HEK293 (cell line): ENCODE data around the gene VPS50.

Source experiments
- CTCF ChIA-PET: fragments of 350-600 bp; formaldehyde crosslinking; extraction: SDS; loops from one replicate; lab custom pipeline; 2021; ENCODE audit warnings: antibody characterized with exemption; lab: Yijun Ruan, JAX
- POLR2A ChIA-PET: fragments of 300-600 bp; formaldehyde crosslinking; extraction: SDS; loops from one replicate; lab custom pipeline; 2020; ENCODE audit warnings: antibody characterized with exemption, inconsistent platforms; lab: Yijun Ruan, JAX
- H3K27ac ChIP-seq: fragments of 200-500 bp; sonication (Bioruptor generic); 2 replicates; pipeline ENCODE4 v1.5.1; 2014; ENCODE audit warnings: low read depth, low read length, control low read depth, inconsistent platforms; ENCODE audit errors: extremely low read depth
- H3K36me3 ChIP-seq, 2 experiments: fragments of 200-500 bp in 1 of 2; sonication (Bioruptor generic) in 1 of 2; 1 replicate in 1 of 2; 2 replicates in 1 of 2; pipeline ENCODE4 v1.5.1; 2014 to 2017; ENCODE audit warnings: inconsistent platforms in 2 of 2, low read length in 2 of 2; ENCODE audit not compliant: control insufficient read depth in 2 of 2, insufficient read depth in 1 of 2
- H3K4me1 ChIP-seq: fragments of 200-500 bp; sonication (Bioruptor generic); 2 replicates; pipeline ENCODE4 v1.5.1; 2014; ENCODE audit warnings: mild to moderate bottlenecking, low read length, inconsistent platforms; ENCODE audit not compliant: control insufficient read depth, insufficient read depth
- H3K4me3 ChIP-seq: 2 replicates; pipeline ENCODE4 v1.5.1; 2011; ENCODE audit warnings: low read depth, mild to moderate bottlenecking, control low read depth, low read length, moderate library complexity
- H3K9me3 ChIP-seq: fragments of 200-500 bp; sonication (Bioruptor generic); 2 replicates; pipeline ENCODE4 v1.5.1; 2014; ENCODE audit warnings: low read depth, low read length, inconsistent platforms; ENCODE audit not compliant: control insufficient read depth, insufficient read depth
- GLI2 ChIP-seq: fragments of 450-650 bp; formaldehyde crosslinking; IDR thresholded peaks from 2 replicates; pipeline ENCODE4; 2017; ENCODE audit warnings: missing biosample characterization, missing genetic modification characterization, low read depth, borderline replicate concordance
- GLIS1 ChIP-seq: fragments of 450-650 bp; formaldehyde crosslinking; IDR thresholded peaks from 2 replicates; pipeline ENCODE4 v1.5.1; 2016; ENCODE audit warnings: missing biosample characterization, missing genetic modification characterization
- HOXC10 ChIP-seq: sonication (generic); formaldehyde crosslinking; IDR thresholded peaks from 2 replicates; pipeline ENCODE4 v1.8.1; 2023; ENCODE audit warnings: mild to moderate bottlenecking, missing genetic modification reagents
- KLF10 ChIP-seq: fragments of 450-650 bp; IDR thresholded peaks from 2 replicates; pipeline ENCODE4 v1.5.1; 2018; ENCODE audit warnings: missing biosample characterization, mild to moderate bottlenecking, missing genetic modification characterization
- MYNN ChIP-seq: fragments of 450-650 bp; formaldehyde crosslinking; IDR thresholded peaks from 2 replicates; pipeline ENCODE4 v1.5.1; 2016; ENCODE audit warnings: missing biosample characterization, missing genetic modification characterization, borderline replicate concordance
- ZNF132 ChIP-seq: fragments of 450-650 bp; formaldehyde crosslinking; IDR thresholded peaks from 2 replicates; pipeline ENCODE4 v1.5.1; 2017; ENCODE audit warnings: missing biosample characterization, missing genetic modification characterization, borderline replicate concordance
- ZNF157 ChIP-seq: fragments of 450-650 bp; formaldehyde crosslinking; IDR thresholded peaks from 2 replicates; pipeline ENCODE4 v1.5.1; 2016; ENCODE audit warnings: missing biosample characterization, missing genetic modification characterization
- ZNF175 ChIP-seq: fragments of 450-650 bp; formaldehyde crosslinking; IDR thresholded peaks from 2 replicates; pipeline ENCODE4 v1.5.1; 2016; ENCODE audit warnings: missing biosample characterization, missing genetic modification characterization
- ZNF184 ChIP-seq: fragments of 450-650 bp; IDR thresholded peaks from 2 replicates; pipeline ENCODE4 v1.5.1; 2018; ENCODE audit warnings: missing biosample characterization, mild to moderate bottlenecking, missing genetic modification characterization
- ZNF26 ChIP-seq: fragments of 450-650 bp; formaldehyde crosslinking; IDR thresholded peaks from 2 replicates; pipeline ENCODE4 v1.5.1; 2016; ENCODE audit warnings: missing biosample characterization, missing genetic modification characterization
- ZNF280D ChIP-seq: fragments of 450-650 bp; formaldehyde crosslinking; IDR thresholded peaks from 2 replicates; pipeline ENCODE4 v1.5.1; 2016; ENCODE audit warnings: missing biosample characterization, missing genetic modification characterization
- ZNF311 ChIP-seq: fragments of 450-650 bp; formaldehyde crosslinking; IDR thresholded peaks from 2 replicates; pipeline ENCODE4 v1.5.1; 2017; ENCODE audit warnings: missing biosample characterization, missing genetic modification characterization, borderline replicate concordance
- ZNF335 ChIP-seq: fragments of 450-650 bp; formaldehyde crosslinking; conservative IDR thresholded peaks from 2 replicates; pipeline ENCODE4 v1.5.1; 2016; ENCODE audit warnings: missing biosample characterization, missing genetic modification characterization
- ZNF37A ChIP-seq: fragments of 450-650 bp; IDR thresholded peaks from 2 replicates; pipeline ENCODE4 v1.5.1; 2018; ENCODE audit warnings: missing biosample characterization, missing genetic modification characterization
- ZNF394 ChIP-seq: fragments of 450-650 bp; formaldehyde crosslinking; IDR thresholded peaks from 2 replicates; pipeline ENCODE4 v1.5.1; 2016; ENCODE audit warnings: missing biosample characterization, missing genetic modification characterization, mild to moderate bottlenecking, moderate library complexity, borderline replicate concordance
- ZNF544 ChIP-seq: fragments of 450-650 bp; formaldehyde crosslinking; IDR thresholded peaks from 2 replicates; pipeline ENCODE4 v1.5.0; 2017; ENCODE audit warnings: missing biosample characterization, missing genetic modification characterization
- ZNF548 ChIP-seq: fragments of 450-650 bp; formaldehyde crosslinking; IDR thresholded peaks from 2 replicates; pipeline ENCODE4 v1.5.1; 2016; ENCODE audit warnings: missing biosample characterization, missing genetic modification characterization
- ZNF549 ChIP-seq: fragments of 450-650 bp; IDR thresholded peaks from 2 replicates; pipeline ENCODE4 v1.5.1; 2018; ENCODE audit warnings: missing biosample characterization, missing genetic modification characterization, mild to moderate bottlenecking, inconsistent platforms, moderate library complexity
- ZNF558 ChIP-seq: fragments of 450-650 bp; formaldehyde crosslinking; IDR thresholded peaks from 2 replicates; pipeline ENCODE4 v1.5.1; 2016; ENCODE audit warnings: missing biosample characterization, missing genetic modification characterization
- TF ChIP-seq, protein P1 (sequence below): sonication (generic); formaldehyde crosslinking; IDR thresholded peaks from 2 replicates; pipeline ENCODE4 v1.8.1; 2022; ENCODE audit warnings: mild to moderate bottlenecking, moderate library complexity, missing genetic modification reagents
- TF ChIP-seq, protein P2 (sequence below): fragments of 450-650 bp; formaldehyde crosslinking; IDR thresholded peaks from 2 replicates; pipeline ENCODE4 v1.5.1; 2016; ENCODE audit warnings: missing biosample characterization, missing genetic modification characterization
- TF ChIP-seq, protein P3 (sequence below): fragments of 450-650 bp; formaldehyde crosslinking; IDR thresholded peaks from 2 replicates; pipeline ENCODE4 v1.5.1; 2016; ENCODE audit warnings: missing biosample characterization, missing genetic modification characterization

Gene VPS50

GRCh38 chr7:93327006-93327633 lies 95.0 kb downstream of the VPS50 start (continued):
- no peak for TF ChIP-seq ZNF280D

DNA sequence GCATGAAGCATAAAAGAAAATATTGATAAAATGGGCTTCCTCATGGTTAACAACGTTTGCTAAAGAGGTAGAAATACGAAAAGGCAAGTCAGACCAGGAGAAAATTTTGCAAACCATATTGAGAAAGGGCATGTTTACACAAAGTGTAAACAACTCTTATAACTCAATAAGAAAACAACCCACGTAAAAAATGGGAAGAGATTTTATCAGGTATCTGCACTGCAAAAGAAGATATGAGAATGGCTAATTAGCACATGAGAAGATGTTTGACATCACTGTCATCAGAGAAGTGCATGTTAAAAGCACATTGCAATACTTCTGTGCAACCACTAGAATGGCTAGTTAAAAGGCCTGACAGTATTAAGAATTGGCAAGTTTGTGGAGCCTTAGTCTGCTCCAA lies 99.5 kb downstream of the VPS50 start:
- POLR2A ChIA-PET = no interaction called here

GRCh38 chr7:93332172-93332571 lies 100.0 kb downstream of the VPS50 start:
- H3K9me3 ChIP-seq = no peaks in the 10 kb centered on the region
- no peaks in the 10 kb centered on the region for H3K36me3 ChIP-seq
- no peak overlapping the region for H3K27ac ChIP-seq
- H3K4me1 ChIP-seq = no peaks in the 10 kb centered on the region
- TF ChIP-seq GLI2 (no peak), KLF10 (tag by site-specific recombination) (no peak), ZNF549 (tag by site-specific recombination) (no peak), MYNN (no peak), ZNF558 (tag by site-specific recombination) (no peak), ZNF132 (no peak), ZNF548 (no peak), ZNF175 (tag by site-specific recombination) (no peak)
- TF ChIP-seq, protein P1, sequence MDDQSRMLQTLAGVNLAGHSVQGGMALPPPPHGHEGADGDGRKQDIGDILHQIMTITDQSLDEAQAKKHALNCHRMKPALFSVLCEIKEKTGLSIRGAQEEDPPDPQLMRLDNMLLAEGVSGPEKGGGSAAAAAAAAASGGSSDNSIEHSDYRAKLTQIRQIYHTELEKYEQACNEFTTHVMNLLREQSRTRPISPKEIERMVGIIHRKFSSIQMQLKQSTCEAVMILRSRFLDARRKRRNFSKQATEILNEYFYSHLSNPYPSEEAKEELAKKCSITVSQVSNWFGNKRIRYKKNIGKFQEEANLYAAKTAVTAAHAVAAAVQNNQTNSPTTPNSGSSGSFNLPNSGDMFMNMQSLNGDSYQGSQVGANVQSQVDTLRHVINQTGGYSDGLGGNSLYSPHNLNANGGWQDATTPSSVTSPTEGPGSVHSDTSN (CRISPR knock-in tag) = no peak
- TF ChIP-seq, protein P2, sequence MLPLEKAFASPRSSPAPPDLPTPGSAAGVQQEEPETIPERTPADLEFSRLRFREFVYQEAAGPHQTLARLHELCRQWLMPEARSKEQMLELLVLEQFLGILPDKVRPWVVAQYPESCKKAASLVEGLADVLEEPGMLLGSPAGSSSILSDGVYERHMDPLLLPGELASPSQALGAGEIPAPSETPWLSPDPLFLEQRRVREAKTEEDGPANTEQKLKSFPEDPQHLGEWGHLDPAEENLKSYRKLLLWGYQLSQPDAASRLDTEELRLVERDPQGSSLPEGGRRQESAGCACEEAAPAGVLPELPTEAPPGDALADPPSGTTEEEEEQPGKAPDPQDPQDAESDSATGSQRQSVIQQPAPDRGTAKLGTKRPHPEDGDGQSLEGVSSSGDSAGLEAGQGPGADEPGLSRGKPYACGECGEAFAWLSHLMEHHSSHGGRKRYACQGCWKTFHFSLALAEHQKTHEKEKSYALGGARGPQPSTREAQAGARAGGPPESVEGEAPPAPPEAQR = no peak
- ChIA-PET POLR2A (no interaction called here), CTCF (no interaction called here)
- no peak overlapping the region for H3K4me3 ChIP-seq

More for the DNA sequence above, 99.5 kb downstream of the VPS50 start:
- Histone ChIP-seq H3K9me3 (no peaks in the 10 kb centered on the region), H3K36me3 (no peaks in the 10 kb centered on the region), H3K4me3 (no peak overlapping the region), H3K4me1 (no peaks in the 10 kb centered on the region), H3K27ac (no peak overlapping the region)
- TF ChIP-seq ZNF26 = no peak
- TF ChIP-seq ZNF558 (tag by site-specific recombination) = no peak
- no peak for TF ChIP-seq ZNF394 (tag by site-specific recombination)
- no peak for TF ChIP-seq GLIS1
- TF ChIP-seq ZNF37A (tag by site-specific recombination) = no peak
- TF ChIP-seq ZNF157 (tag by site-specific recombination) = no peak
- TF ChIP-seq ZNF184 (tag by site-specific recombination) = no peak
- TF ChIP-seq HOXC10 = no peak
- no peak for TF ChIP-seq ZNF311 (tag by site-specific recombination)
- no peak for TF ChIP-seq ZNF544 (tag by site-specific recombination)
- TF ChIP-seq ZNF335 = no peak
- TF ChIP-seq, protein P3, sequence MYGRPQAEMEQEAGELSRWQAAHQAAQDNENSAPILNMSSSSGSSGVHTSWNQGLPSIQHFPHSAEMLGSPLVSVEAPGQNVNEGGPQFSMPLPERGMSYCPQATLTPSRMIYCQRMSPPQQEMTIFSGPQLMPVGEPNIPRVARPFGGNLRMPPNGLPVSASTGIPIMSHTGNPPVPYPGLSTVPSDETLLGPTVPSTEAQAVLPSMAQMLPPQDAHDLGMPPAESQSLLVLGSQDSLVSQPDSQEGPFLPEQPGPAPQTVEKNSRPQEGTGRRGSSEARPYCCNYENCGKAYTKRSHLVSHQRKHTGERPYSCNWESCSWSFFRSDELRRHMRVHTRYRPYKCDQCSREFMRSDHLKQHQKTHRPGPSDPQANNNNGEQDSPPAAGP (tag by site-specific recombination) = no peak
- CTCF ChIA-PET = no interaction called here
